Mesodermal cell (in vitro differentiated cells): ENCODE results near the gene MAD2L1BP.

Experiments
- H3K27ac ChIP-seq: 2 replicates; pipeline ENCODE4 v1.7.0; 2013; ENCODE audit warnings: mild to moderate bottlenecking, low read depth, low read length, moderate library complexity; ENCODE audit not compliant: severe bottlenecking
- H3K36me3 ChIP-seq: 2 replicates; pipeline ENCODE4 v1.7.1; 2013; ENCODE audit warnings: mild to moderate bottlenecking, low read length, moderate library complexity; ENCODE audit not compliant: control insufficient read depth, insufficient read depth
- H3K4me1 ChIP-seq: one replicate; pipeline ENCODE4 v1.7.1; 2013; ENCODE audit warnings: mild to moderate bottlenecking, low read length; ENCODE audit not compliant: insufficient read depth, control insufficient read depth, poor library complexity, severe bottlenecking
- H3K4me3 ChIP-seq: 2 replicates; pipeline ENCODE4 v1.7.0; 2013; ENCODE audit warnings: low read length, control low read depth, mild to moderate bottlenecking; ENCODE audit not compliant: insufficient read depth, poor library complexity, severe bottlenecking; ENCODE audit errors: extremely low read depth
- H3K9me3 ChIP-seq: 2 replicates; pipeline ENCODE4 v1.7.1; 2013; ENCODE audit warnings: mild to moderate bottlenecking, low read length, moderate library complexity; ENCODE audit not compliant: control insufficient read depth
- WGBS, 2 experiments: methylation state at CpG; one replicate each; pipeline ENCODE4 v1.1.5; 2013; ENCODE audit warnings: missing lambda C conversion rate in 2 of 2; ENCODE audit not compliant: insufficient coverage in 2 of 2; 5-methylcytosine and 5-hydroxymethylcytosine counted together

Gene MAD2L1BP

DNA sequence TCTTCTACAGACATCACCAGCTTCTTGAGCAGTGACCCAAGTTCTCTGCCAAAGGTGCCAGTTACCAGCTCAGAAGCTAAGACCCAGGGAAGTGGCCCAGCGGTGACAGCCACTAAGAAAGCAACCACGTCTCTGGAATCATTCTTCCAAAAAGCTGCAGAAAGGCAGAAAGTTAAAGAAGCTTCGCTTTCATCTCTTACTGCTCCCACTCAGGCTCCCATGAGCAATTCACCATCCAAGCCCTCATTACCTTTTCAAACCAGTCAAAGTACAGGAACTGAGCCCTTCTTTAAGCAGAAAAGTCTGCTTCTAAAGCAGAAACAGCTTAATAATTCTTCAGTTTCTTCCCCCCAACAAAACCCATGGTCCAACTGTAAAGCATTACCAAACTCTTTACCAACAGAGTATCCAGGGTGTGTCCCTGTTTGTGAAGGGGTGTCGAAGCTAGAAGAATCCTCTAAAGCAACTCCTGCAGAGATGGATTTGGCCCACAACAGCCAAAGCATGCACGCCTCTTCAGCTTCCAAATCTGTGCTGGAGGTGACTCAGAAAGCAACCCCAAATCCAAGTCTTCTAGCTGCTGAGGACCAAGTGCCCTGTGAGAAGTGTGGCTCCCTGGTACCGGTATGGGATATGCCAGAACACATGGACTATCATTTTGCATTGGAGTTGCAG is 21.8 kb upstream of the MAD2L1BP start:
- Histone ChIP-seq H3K27ac (peak overlapping the region; percentile 5), H3K4me1 (no peaks in the 10 kb centered on the region), H3K36me3 (peaks cover 82% of the 10 kb centered on the region), H3K9me3 (no peaks in the 10 kb centered on the region), H3K4me3 (no peak overlapping the region)
- 96% methylated on average over 5 to 6 of the region's 6 CpGs for WGBS, 2 experiments

- H3K27ac ChIP-seq, result no peak overlapping the region
- H3K9me3 ChIP-seq, result no peaks in the 10 kb centered on the region
- peaks cover 86% of the 10 kb centered on the region for H3K36me3 ChIP-seq
- 100% methylated on average over 1 to 2 of the region's 3 CpGs for WGBS, 2 experiments
- H3K4me1 ChIP-seq, result no peaks in the 10 kb centered on the region
- H3K4me3 ChIP-seq, result no peak overlapping the region
Observed at GRCh38 chr6:43614396-43614730, 21.3 kb upstream of the MAD2L1BP start.

- Histone ChIP-seq H3K27ac (no peak overlapping the region), H3K36me3 (peaks cover 85% of the 10 kb centered on the region), H3K4me3 (no peak overlapping the region), H3K9me3 (no peaks in the 10 kb centered on the region), H3K4me1 (no peaks in the 10 kb centered on the region)
- 89 to 92% methylated on average over 6 to 8 of the region's 9 CpGs for WGBS, 2 experiments
Observed at GRCh38 chr6:43616725-43617472, 18.7 kb upstream of the MAD2L1BP start.

DNA sequence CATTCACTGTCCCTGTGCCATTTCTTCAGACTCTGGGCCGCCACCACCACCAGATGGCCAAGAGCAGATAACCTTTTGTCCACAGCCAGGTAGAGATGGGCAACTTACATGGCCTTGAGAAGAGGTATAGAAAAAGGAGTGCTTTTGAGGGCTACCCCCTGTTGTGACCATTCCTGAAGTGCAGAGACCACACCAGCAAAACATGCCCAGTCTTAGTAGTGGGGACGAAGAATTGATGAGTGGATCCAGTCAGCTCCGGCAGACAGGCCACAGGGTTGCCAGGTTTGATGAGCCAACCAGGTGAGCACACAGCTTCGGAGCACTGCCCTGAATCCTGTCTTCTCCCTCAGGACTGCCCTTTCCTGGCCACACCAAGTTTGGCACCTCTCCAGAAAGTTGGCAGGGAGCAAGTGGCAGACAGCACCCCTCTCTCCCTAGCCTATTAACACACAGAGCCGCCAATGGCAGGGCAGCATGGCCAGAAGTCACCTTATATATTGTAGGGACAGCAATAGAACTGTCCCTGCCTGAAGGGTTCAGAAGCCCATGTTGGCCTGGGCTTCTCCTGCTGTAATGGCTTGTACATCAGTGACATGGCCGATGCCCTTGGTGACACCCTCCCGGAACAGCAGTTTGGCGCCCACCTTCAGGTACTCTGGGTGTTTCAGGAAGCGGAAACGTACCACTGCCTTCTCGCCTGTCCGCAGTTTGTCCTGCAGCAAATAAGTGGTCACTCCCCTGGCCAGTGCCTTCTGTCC is 14.4 kb upstream of the MAD2L1BP start:
- no peak overlapping the region for H3K27ac ChIP-seq
- no peaks in the 10 kb centered on the region for H3K9me3 ChIP-seq
- 98 to 99% methylated on average over 11 to 12 of the region's 12 CpGs for WGBS, 2 experiments
- H3K4me3 ChIP-seq, result no peak overlapping the region
- peaks cover 92% of the 10 kb centered on the region for H3K36me3 ChIP-seq
- H3K4me1 ChIP-seq, result no peaks in the 10 kb centered on the region

- Histone ChIP-seq H3K36me3 (peaks cover 95% of the 10 kb centered on the region), H3K4me3 (no peak overlapping the region)
- 100% methylated on average over 6 to 10 of the region's 10 CpGs for WGBS, 2 experiments
Observed at GRCh38 chr6:43621836-43622180, 13.8 kb upstream of the MAD2L1BP start.

GRCh38 chr6:43622541-43622940 is 13.1 kb upstream of the MAD2L1BP start:
- WGBS, 2 experiments, result 95% methylated on average over 10 of the region's 10 CpGs
- H3K27ac ChIP-seq, result no peak overlapping the region
- no peaks in the 10 kb centered on the region for H3K9me3 ChIP-seq
- peaks cover 97% of the 10 kb centered on the region for H3K36me3 ChIP-seq
- peaks cover 8% of the 10 kb centered on the region for H3K4me1 ChIP-seq
- no peak overlapping the region for H3K4me3 ChIP-seq

More at GRCh38 chr6:43621836-43622180, 13.8 kb upstream of the MAD2L1BP start:
- H3K27ac ChIP-seq, result no peak overlapping the region
- peaks cover under 1% of the 10 kb centered on the region for H3K4me1 ChIP-seq
- H3K9me3 ChIP-seq, result no peaks in the 10 kb centered on the region

- no peaks in the 10 kb centered on the region for H3K9me3 ChIP-seq
- H3K27ac ChIP-seq, result no peak overlapping the region
- 95% methylated on average over 10 to 11 of the region's 12 CpGs for WGBS, 2 experiments
- H3K4me1 ChIP-seq, result peaks cover 10% of the 10 kb centered on the region
- H3K4me3 ChIP-seq, result no peak overlapping the region
- H3K36me3 ChIP-seq, result peaks cover 83% of the 10 kb centered on the region
Observed at GRCh38 chr6:43623880-43624785, 11.5 kb upstream of the MAD2L1BP start.

DNA sequence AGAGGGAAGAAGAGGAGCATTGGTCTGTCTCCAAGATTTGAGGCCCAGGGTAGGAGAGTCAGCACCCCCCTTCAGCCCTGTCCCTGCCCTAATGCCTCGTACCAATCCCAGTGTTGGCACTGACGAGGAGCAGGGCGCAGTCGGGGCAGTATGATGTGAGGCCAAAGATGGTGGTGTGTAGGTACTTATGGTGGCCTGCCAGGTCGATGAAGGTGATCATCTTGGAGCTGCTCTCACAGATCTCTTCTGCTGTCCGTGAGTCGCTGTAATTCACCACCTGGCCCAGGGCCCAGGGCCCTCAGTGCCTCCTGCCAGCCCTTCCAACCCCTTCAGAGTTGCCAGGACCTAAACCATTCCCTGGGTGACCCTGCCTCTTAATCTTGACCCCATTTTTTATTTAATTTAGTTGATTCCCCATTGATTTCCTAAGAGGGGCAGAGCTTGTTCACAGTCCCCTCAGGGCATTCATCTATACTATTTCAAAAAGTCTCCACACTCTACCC is 10.8 kb upstream of the MAD2L1BP start:
- Histone ChIP-seq H3K4me3 (no peak overlapping the region), H3K27ac (no peak overlapping the region), H3K36me3 (peaks cover 76% of the 10 kb centered on the region), H3K4me1 (peaks cover 10% of the 10 kb centered on the region), H3K9me3 (no peaks in the 10 kb centered on the region)
- WGBS, 2 experiments, result 93 to 100% methylated on average over 3 to 5 of the region's 7 CpGs

GRCh38 chr6:43625393-43625992 is 10.1 kb upstream of the MAD2L1BP start:
- Histone ChIP-seq H3K4me3 (no peak overlapping the region), H3K36me3 (peaks cover 72% of the 10 kb centered on the region), H3K27ac (no peak overlapping the region), H3K4me1 (peaks cover 10% of the 10 kb centered on the region), H3K9me3 (no peaks in the 10 kb centered on the region)
- 92 to 99% methylated on average over 10 of the region's 16 CpGs for WGBS, 2 experiments
